Head of caudate nucleus (tissue), 42 donors: ENCODE results near the gene KIF5C.

Experiments used
- DNase-seq, 42 donors: peaks; one replicate each; pipeline versions ENCODE4 v3.0.0 to v3.0.0-alpha.2; 2020 to 2021; ENCODE audit warnings: mixed read lengths in 7 of 42
- intact Hi-C: fragments of 100-400 bp; cut with DNase I; formaldehyde crosslinking; loops from one replicate; pipeline ENCODE4 v1.15.0; 2022

Gene KIF5C

GRCh38 chr2:148885209-148885608 is 10.2 kb downstream of the KIF5C start:
- intact Hi-C loops, result loop anchor here (10.0 kb wide), 1 partner anchor 90 kb away; no protein-coding TSS in a partner anchor
- DNase-seq, result peak in 1 of 42 donors; percentile 34

GRCh38 chr2:148885988-148886387 is 11.0 kb downstream of the KIF5C start:
- intact Hi-C loops, result loop anchor here (10.0 kb wide), 1 partner anchor 89 kb away; no protein-coding TSS in a partner anchor
- peak in 1 of 42 donors; percentile 12 for DNase-seq

GRCh38 chr2:148887350-148888002 is 12.4 kb downstream of the KIF5C start:
- peak in 1 of 42 donors; percentile 21 for DNase-seq
- intact Hi-C loops, result loop anchor here (10.0 kb wide), 1 partner anchor 87 kb away; no protein-coding TSS in a partner anchor

- DNase-seq, result peak in 30 of 42 donors; percentile 14 to 63 (median 26)
- intact Hi-C loops, result loop anchor here (10.0 kb wide), 1 partner anchor 87 kb away; no protein-coding TSS in a partner anchor
These were observed 13.0 kb downstream of the KIF5C start for GRCh38 chr2:148888003-148888501.

GRCh38 chr2:148888986-148889385 is 14.0 kb downstream of the KIF5C start:
- DNase-seq, result no peak
- intact Hi-C loops, result loop anchor here (10.0 kb wide), 1 partner anchor 86 kb away; no protein-coding TSS in a partner anchor

- no peak for DNase-seq
- intact Hi-C loops, result no loop called here
These were observed 18.9 kb downstream of the KIF5C start for GRCh38 chr2:148893906-148894305.

- intact Hi-C loops, result no loop called here
- no peak for DNase-seq
These were observed 21.1 kb downstream of the KIF5C start for GRCh38 chr2:148896136-148896535.

GRCh38 chr2:148899638-148900318 is 24.8 kb downstream of the KIF5C start:
- intact Hi-C loops, result no loop called here
- DNase-seq, result no peak

GRCh38 chr2:148900350-148900837 is 25.4 kb downstream of the KIF5C start:
- DNase-seq, result no peak
- intact Hi-C loops, result no loop called here

GRCh38 chr2:148901142-148901541 is 26.1 kb downstream of the KIF5C start:
- no peak for DNase-seq
- intact Hi-C loops, result no loop called here

- no peak for DNase-seq
- intact Hi-C loops, result no loop called here
These were observed 27.8 kb downstream of the KIF5C start for GRCh38 chr2:148902798-148903197.

GRCh38 chr2:148903294-148903693 is 28.3 kb downstream of the KIF5C start:
- no peak for DNase-seq
- intact Hi-C loops, result no loop called here

- no peak for DNase-seq
These were observed 29.0 kb downstream of the KIF5C start for GRCh38 chr2:148903979-148904378.

GRCh38 chr2:148906124-148906523 is 31.1 kb downstream of the KIF5C start:
- intact Hi-C loops, result no loop called here
- no peak for DNase-seq

More at GRCh38 chr2:148903979-148904378, 29.0 kb downstream of the KIF5C start:
- intact Hi-C loops, result no loop called here

GRCh38 chr2:148907085-148907785 is 32.2 kb downstream of the KIF5C start:
- intact Hi-C loops, result no loop called here
- DNase-seq, result no peak

GRCh38 chr2:148909114-148909513 is 34.1 kb downstream of the KIF5C start:
- intact Hi-C loops, result no loop called here
- peak in 31 of 42 donors; percentile 20 to 84 (median 53) for DNase-seq

- intact Hi-C loops, result no loop called here
- DNase-seq, result no peak
These were observed 38.0 kb downstream of the KIF5C start for GRCh38 chr2:148913061-148913460.

- intact Hi-C loops, result no loop called here
- no peak for DNase-seq
These were observed 38.5 kb downstream of the KIF5C start for GRCh38 chr2:148913492-148913891.

GRCh38 chr2:148914463-148914862 is 39.4 kb downstream of the KIF5C start:
- intact Hi-C loops, result no loop called here
- DNase-seq, result peak in 13 of 42 donors; percentile 23 to 63 (median 40)
